Neuronal stem cell (in vitro differentiated cells): ENCODE data around the gene SOX18.

Source experiments
- DNase-seq: peaks from one replicate; pipeline ENCODE4 v3.0.0-alpha.2; 2013; ENCODE audit warnings: low spot score
- H2AFZ ChIP-seq: one replicate; pipeline ENCODE4 v1.6.1; 2013; ENCODE audit warnings: mild to moderate bottlenecking, low read length, inconsistent platforms
- H2AK5ac ChIP-seq: 2 replicates; pipeline ENCODE4 v1.6.1; 2013; ENCODE audit warnings: low read depth, mild to moderate bottlenecking, inconsistent platforms, low read length, moderate library complexity, mixed read lengths
- H2BK120ac ChIP-seq: 2 replicates; pipeline ENCODE4 v1.6.1; 2013; ENCODE audit warnings: low read depth, mild to moderate bottlenecking, inconsistent platforms, low read length, moderate library complexity, mixed read lengths
- H2BK12ac ChIP-seq: one replicate; pipeline ENCODE4 v1.6.1; 2013; ENCODE audit warnings: low read length, inconsistent platforms
- H2BK15ac ChIP-seq: 2 replicates; pipeline ENCODE4 v1.6.1; 2013; ENCODE audit warnings: mild to moderate bottlenecking, low read length, inconsistent platforms, mixed read lengths
- H2BK5ac ChIP-seq: one replicate; pipeline ENCODE4 v1.6.1; 2013; ENCODE audit warnings: inconsistent platforms, mild to moderate bottlenecking, low read length, moderate library complexity
- H3K14ac ChIP-seq: one replicate; pipeline ENCODE4 v1.6.1; 2013; ENCODE audit warnings: low read length, inconsistent platforms
- H3K18ac ChIP-seq: 2 replicates; pipeline ENCODE4 v1.6.1; 2013; ENCODE audit warnings: low read length, inconsistent platforms
- H3K23ac ChIP-seq: 2 replicates; pipeline ENCODE4 v1.6.1; 2013; ENCODE audit warnings: low read depth, mild to moderate bottlenecking, mixed read lengths, low read length, inconsistent platforms; ENCODE audit not compliant: poor library complexity
- H3K27ac ChIP-seq: replicated peaks from 3 replicates; pipeline ENCODE4 v1.5.1; 2013; ENCODE audit warnings: low read length, inconsistent platforms
- H3K27me3 ChIP-seq, 3 experiments: 2 replicates each; pipeline ENCODE4 v1.6.1; 2013; ENCODE audit warnings: low read length in 3 of 3, mild to moderate bottlenecking in 2 of 3, inconsistent platforms in 1 of 3, low read depth in 1 of 3, mixed read lengths in 1 of 3, moderate library complexity in 1 of 3; ENCODE audit not compliant: control insufficient read depth in 3 of 3, insufficient read depth in 3 of 3
- H3K36me3 ChIP-seq, 2 donors: replicated peaks in 1 of 2; 2 replicates each; pipeline ENCODE4 v1.6.1; 2013; ENCODE audit warnings: low read length in 2 of 2; ENCODE audit not compliant: control insufficient read depth in 2 of 2, insufficient read depth in 2 of 2
- H3K4ac ChIP-seq: 2 replicates; pipeline ENCODE4 v1.6.1; 2013; ENCODE audit warnings: inconsistent platforms, mild to moderate bottlenecking, low read length, moderate library complexity
- H3K4me1 ChIP-seq, 2 donors: 1 replicate in 1 of 2; 2 replicates in 1 of 2; pipeline ENCODE4 v1.6.1; 2013; ENCODE audit warnings: low read length in 2 of 2, low read depth in 1 of 2; ENCODE audit not compliant: control insufficient read depth in 2 of 2, insufficient read depth in 1 of 2
- H3K4me2 ChIP-seq: one replicate; pipeline ENCODE4 v1.6.1; 2013; ENCODE audit warnings: mild to moderate bottlenecking, low read length, inconsistent platforms; ENCODE audit not compliant: insufficient read depth, poor library complexity, severe bottlenecking
- H3K4me3 ChIP-seq, 2 donors: 2 replicates each; pipeline ENCODE4 v1.5.1; 2013; ENCODE audit warnings: low read length in 2 of 2, mild to moderate bottlenecking in 2 of 2, inconsistent platforms in 1 of 2, moderate library complexity in 1 of 2
- H3K79me1 ChIP-seq: one replicate; pipeline ENCODE4 v1.6.1; 2013; ENCODE audit warnings: low read depth, mild to moderate bottlenecking, inconsistent platforms, low read length, moderate library complexity
- H3K9ac ChIP-seq: one replicate; pipeline ENCODE4 v1.6.1; 2013; ENCODE audit warnings: mild to moderate bottlenecking, low read depth, low read length, inconsistent platforms; ENCODE audit not compliant: poor library complexity
- H3K9me3 ChIP-seq, 2 donors: replicated peaks in 1 of 2; 2 replicates each; pipeline versions ENCODE3 to v1.6.1; 2013; ENCODE audit warnings: low read length in 2 of 2, mild to moderate bottlenecking in 2 of 2, inconsistent platforms in 1 of 2, low read depth in 1 of 2, mixed read lengths in 1 of 2, moderate library complexity in 1 of 2; ENCODE audit not compliant: control insufficient read depth in 2 of 2, insufficient read depth in 1 of 2
- H4K8ac ChIP-seq: one replicate; pipeline ENCODE4 v1.6.1; 2013; ENCODE audit warnings: low read depth, mild to moderate bottlenecking, inconsistent platforms, low read length, moderate library complexity
- H4K91ac ChIP-seq: one replicate; pipeline ENCODE4 v1.6.1; 2013; ENCODE audit warnings: low read length, low read depth, mild to moderate bottlenecking, inconsistent platforms; ENCODE audit not compliant: poor library complexity
- WGBS, 2 donors: extraction: QIAGEN DNeasy Blood & Tissue Kit; methylation state at CpG; one replicate each; pipeline ENCODE4 v1.1.7; 2013; ENCODE audit warnings: missing lambda C conversion rate in 2 of 2, mixed read lengths in 1 of 2; ENCODE audit not compliant: insufficient read length in 2 of 2, insufficient replicate concordance in 1 of 2; ENCODE audit errors: extremely low coverage in 2 of 2; 5-methylcytosine and 5-hydroxymethylcytosine counted together

SOX18 gene

GRCh38 chr20:64032706-64033624 is 16.5 kb downstream of the SOX18 start:
- Histone ChIP-seq H2BK15ac (no peak overlapping the region), H3K4me1 (peaks cover 10 to 12% of the 10 kb centered on the region in 2 donors), H3K18ac (no peak overlapping the region), H3K27me3 (peaks cover 0 to 12% (median 3%) of the 10 kb centered on the region in 3 experiments), H3K4me3 (no peak overlapping the region), H3K9ac (no peak overlapping the region), H4K91ac (no peak overlapping the region), H3K4me2 (no peak overlapping the region), H3K36me3 (peaks cover 41 to 69% of the 10 kb centered on the region in 2 donors), H2AK5ac (no peak overlapping the region), H3K79me1 (peaks cover 5% of the 10 kb centered on the region), H3K27ac (no peak overlapping the region), H3K14ac (no peak overlapping the region), H3K9me3 (no peaks in the 10 kb centered on the region), H2BK12ac (no peak overlapping the region), H2AFZ (no peak overlapping the region), H2BK120ac (no peak overlapping the region), H3K23ac (peak overlapping the region; percentile 44), H4K8ac (no peak overlapping the region), H3K4ac (no peak overlapping the region), H2BK5ac (no peak overlapping the region)
- DNase-seq, result no peak
- WGBS, 2 donors, result no CpG with 5 or more reads among the region's 31 CpGs

- Histone ChIP-seq H4K91ac (no peak overlapping the region), H3K9ac (no peak overlapping the region), H3K23ac (no peak overlapping the region), H3K36me3 (peaks cover 52 to 80% of the 10 kb centered on the region in 2 donors), H3K9me3 (no peaks in the 10 kb centered on the region), H4K8ac (no peak overlapping the region), H3K27me3 (peaks cover 0 to 1% (median 0%) of the 10 kb centered on the region in 3 experiments), H2BK12ac (no peak overlapping the region), H3K4me1 (peaks cover 10 to 12% of the 10 kb centered on the region in 2 donors), H2BK15ac (no peak overlapping the region), H2AK5ac (no peak overlapping the region), H2BK120ac (no peak overlapping the region), H2BK5ac (no peak overlapping the region), H3K14ac (no peak overlapping the region), H3K4me3 (no peak overlapping the region), H3K4ac (no peak overlapping the region), H3K79me1 (peaks cover 8% of the 10 kb centered on the region), H3K4me2 (no peak overlapping the region), H3K18ac (no peak overlapping the region), H3K27ac (no peak overlapping the region), H2AFZ (no peak overlapping the region)
- no peak for DNase-seq
- WGBS, 2 donors, result no CpG with 5 or more reads among the region's 19 CpGs
Observed at GRCh38 chr20:64031822-64032314, 17.6 kb downstream of the SOX18 start.

- Histone ChIP-seq H2BK12ac (no peak overlapping the region), H3K79me1 (peaks cover 9% of the 10 kb centered on the region), H2AK5ac (no peak overlapping the region), H3K4me3 (no peak overlapping the region), H3K18ac (no peak overlapping the region), H2BK5ac (no peak overlapping the region), H2BK15ac (no peak overlapping the region), H4K8ac (no peak overlapping the region), H3K27ac (no peak overlapping the region), H3K23ac (no peak overlapping the region), H3K4me2 (no peak overlapping the region), H3K14ac (no peak overlapping the region), H3K9ac (no peak overlapping the region), H3K36me3 (peaks cover 58 to 92% of the 10 kb centered on the region in 2 donors), H3K4ac (no peak overlapping the region), H4K91ac (no peak overlapping the region), H3K27me3 (no peaks in the 10 kb centered on the region), H2AFZ (no peak overlapping the region), H2BK120ac (no peak overlapping the region), H3K4me1 (no peaks in the 10 kb centered on the region), H3K9me3 (no peaks in the 10 kb centered on the region)
- no CpG with 5 or more reads among the region's 20 CpGs for WGBS, 2 donors
- no peak for DNase-seq
Observed at GRCh38 chr20:64030371-64031134, 18.9 kb downstream of the SOX18 start.
